ENCODE measurements around the gene TRIOBP. TPM values are rescaled to one million over a fixed set of nuclear protein-coding genes. Genes with fewer than 3 reads are reported as not detected.

Gene TRIOBP
- total and polyA plus RNA-seq, 2 donors (not counting 3 experiments of a cell fraction or from before 2014, with no cell fraction given) = 60.6 to 104 TPM

DNA sequence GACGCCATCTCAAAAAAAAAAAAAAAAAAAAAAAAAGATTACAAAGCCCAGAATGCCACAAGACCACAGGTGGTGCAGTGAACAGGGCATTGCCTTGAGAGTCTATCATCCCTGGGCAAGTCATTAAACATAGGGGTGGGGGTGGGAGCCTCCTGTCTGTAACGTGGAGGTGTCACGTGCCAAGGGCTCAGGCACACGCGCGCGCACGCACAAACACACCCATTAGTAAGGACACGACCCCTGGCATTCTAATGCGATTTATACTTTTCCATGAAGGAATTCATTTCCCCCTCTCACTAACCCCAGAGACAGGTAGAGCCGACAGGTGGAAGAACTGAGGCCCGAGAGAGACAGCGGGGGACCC, 105.1 kb downstream of the TRIOBP start:
- TF ChIP-seq GATA2 (IDR thresholded peaks at IDR 0.05; ENCODE audit: insufficient read depth, insufficient read length, low read depth, low read length) (no peak), MYC (IDR thresholded peaks at IDR 0.05; ENCODE audit: low read depth, low read length) (no peak), POLR2AphosphoS5 (IDR thresholded peaks at IDR 0.05; ENCODE audit: insufficient read depth, low read depth, low read length) (no peak), FOS (IDR thresholded peaks at IDR 0.05; ENCODE audit: borderline replicate concordance, insufficient read depth, low read length) (no peak), POLR2A (IDR thresholded peaks at IDR 0.05; ENCODE audit: low read depth, low read length) (no peak), JUN (IDR thresholded peaks at IDR 0.05; ENCODE audit: borderline replicate concordance, insufficient read depth, insufficient read length, low read depth) (no peak), EZH2 (IDR thresholded peaks at IDR 0.05; ENCODE audit: borderline replicate concordance, low read depth, low read length, severe bottlenecking) (no peak)
- TF ChIP-seq, protein P1, sequence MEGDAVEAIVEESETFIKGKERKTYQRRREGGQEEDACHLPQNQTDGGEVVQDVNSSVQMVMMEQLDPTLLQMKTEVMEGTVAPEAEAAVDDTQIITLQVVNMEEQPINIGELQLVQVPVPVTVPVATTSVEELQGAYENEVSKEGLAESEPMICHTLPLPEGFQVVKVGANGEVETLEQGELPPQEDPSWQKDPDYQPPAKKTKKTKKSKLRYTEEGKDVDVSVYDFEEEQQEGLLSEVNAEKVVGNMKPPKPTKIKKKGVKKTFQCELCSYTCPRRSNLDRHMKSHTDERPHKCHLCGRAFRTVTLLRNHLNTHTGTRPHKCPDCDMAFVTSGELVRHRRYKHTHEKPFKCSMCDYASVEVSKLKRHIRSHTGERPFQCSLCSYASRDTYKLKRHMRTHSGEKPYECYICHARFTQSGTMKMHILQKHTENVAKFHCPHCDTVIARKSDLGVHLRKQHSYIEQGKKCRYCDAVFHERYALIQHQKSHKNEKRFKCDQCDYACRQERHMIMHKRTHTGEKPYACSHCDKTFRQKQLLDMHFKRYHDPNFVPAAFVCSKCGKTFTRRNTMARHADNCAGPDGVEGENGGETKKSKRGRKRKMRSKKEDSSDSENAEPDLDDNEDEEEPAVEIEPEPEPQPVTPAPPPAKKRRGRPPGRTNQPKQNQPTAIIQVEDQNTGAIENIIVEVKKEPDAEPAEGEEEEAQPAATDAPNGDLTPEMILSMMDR (IDR thresholded peaks at IDR 0.05; ENCODE audit: extremely low read depth in 1 of 2, insufficient read depth in 1 of 2, low read depth in 1 of 2, low read length in 2 of 2) = no peak
- TF ChIP-seq, protein P2, sequence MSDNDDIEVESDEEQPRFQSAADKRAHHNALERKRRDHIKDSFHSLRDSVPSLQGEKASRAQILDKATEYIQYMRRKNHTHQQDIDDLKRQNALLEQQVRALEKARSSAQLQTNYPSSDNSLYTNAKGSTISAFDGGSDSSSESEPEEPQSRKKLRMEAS (IDR thresholded peaks at IDR 0.05; ENCODE audit: insufficient read depth, insufficient read length) = no peak
- ChIA-PET CTCF (no interaction called here), POLR2A (no interaction called here)
- peak overlapping the region in 2 of 3 experiments; percentile 46 to 72 for H3K4me3 ChIP-seq (replicated peaks in 1 of 3; ENCODE audit: insufficient read depth in 1 of 3, low read depth in 1 of 3, low read length in 3 of 3)
- no peaks in the 10 kb centered on the region for H4K20me1 ChIP-seq (replicated peaks; ENCODE audit: control insufficient read depth, extremely low read depth, insufficient read depth, low read length)
- no TSS peak for BruUV-seq (replicated peaks)
- no peaks in the 10 kb centered on the region for H3K36me3 ChIP-seq (ENCODE audit: control insufficient read depth in 2 of 2, extremely low read depth in 1 of 2, insufficient read depth in 2 of 2, low read length in 2 of 2)
- peak overlapping the region; percentile 92 for H3K4me2 ChIP-seq (ENCODE audit: insufficient read depth, low read length)
- H3K9me3 ChIP-seq (replicated peaks; ENCODE audit: control insufficient read depth, insufficient read depth, low read length) = no peaks in the 10 kb centered on the region
- H3K27ac ChIP-seq (ENCODE audit: insufficient read depth, low read depth, low read length) = no peak overlapping the region
- peaks cover 13% of the 10 kb centered on the region for H3K79me2 ChIP-seq (ENCODE audit: control insufficient read depth, insufficient read depth, low read length)
- H3K27me3 ChIP-seq (ENCODE audit: control insufficient read depth in 2 of 2, insufficient read depth in 2 of 2, low read length in 2 of 2) = no peaks in the 10 kb centered on the region
- DNase-seq (ENCODE audit: low read depth, low spot score) (no peak), FAIRE-seq (no peak)
- no peak overlapping the region for H3K9ac ChIP-seq (replicated peaks; ENCODE audit: extremely low read depth, insufficient read depth, low read length)
- peaks cover 29% of the 10 kb centered on the region for H3K4me1 ChIP-seq (ENCODE audit: control insufficient read depth, extremely low read depth, insufficient read depth, low read length)
- dilution Hi-C loops (cut with MboI; ENCODE audit: extremely low pct_ligation_motif_present, low sequenced_read_pairs) (no loop called here), intact Hi-C loops (cut with micrococcal nuclease) (no loop called here)
- H3K9me1 ChIP-seq (replicated peaks; ENCODE audit: control insufficient read depth, extremely low read depth, insufficient read depth, low read length) = no peaks in the 10 kb centered on the region
- peak overlapping the region; percentile 87 for H2AFZ ChIP-seq (ENCODE audit: low read depth, low read length)

All from endothelial cell of umbilical vein (primary cell).